K562 (cell line): ENCODE measurements around the gene SCNN1B. TPM values are rescaled to one million over a fixed set of nuclear protein-coding genes. Genes with fewer than 3 reads are reported as not detected.

Experiments
- ATAC-seq: fragments of 200-7000 bp; cut with Tn5 transposase; 3 replicates; pipeline ENCODE4 v1.9.1; 2020; ENCODE audit warnings: moderate library complexity
- BruUV-seq: library from RNA; stranded (reverse); fragments of 400-500 nt; replicated peaks from 2 replicates; lab custom pipeline; 2021; lab: Mats Ljungman, UMichigan
- CTCF ChIA-PET: fragments of 300-600 bp; formaldehyde crosslinking; extraction: SDS; loops from one replicate; lab custom pipeline; 2021; ENCODE audit warnings: low intra/inter-chr PET ratio; lab: Yijun Ruan, JAX
- POLR2A ChIA-PET: fragments of 300-600, 350-650 bp; sonication (Branson Sonifier 250); formaldehyde crosslinking; extraction: SDS; loops from one replicate; lab custom pipeline; 2021; ENCODE audit warnings: antibody characterized with exemption, inconsistent platforms; lab: Yijun Ruan, JAX
- DNase-seq, 4 experiments: peaks; one replicate each; pipeline versions ENCODE4 v3.0.0 to v3.0.0-alpha.2; 2011 to 2018; ENCODE audit warnings: low spot score in 3 of 4, mixed read lengths in 3 of 4; ENCODE audit errors: extremely low read depth in 1 of 4
- FAIRE-seq: peaks from 2 replicates; lab custom pipeline; 2011; peaks lifted over from hg19 to GRCh38; lab: Jason Lieb, UNC
- H2AFZ ChIP-seq: 2 replicates; pipeline ENCODE4 v1.6.0; 2011; ENCODE audit warnings: low read depth, low read length, control low read depth, inconsistent platforms
- H3K27ac ChIP-seq: fragments of 200-600 bp; 3 replicates; pipeline ENCODE4 v1.8.0; 2011; ENCODE audit warnings: low read depth, mild to moderate bottlenecking, control low read depth, inconsistent platforms, low read length, moderate library complexity, mixed read lengths; ENCODE audit errors: extremely low read depth
- H3K27me3 ChIP-seq, 2 experiments: fragments of 300-600 bp in 1 of 2; 2 replicates in 1 of 2; 3 replicates in 1 of 2; pipeline versions ENCODE4 v1.6.0 to v1.8.0; 2011; ENCODE audit warnings: inconsistent platforms in 2 of 2, low read length in 2 of 2, mild to moderate bottlenecking in 1 of 2, mixed read lengths in 1 of 2, moderate library complexity in 1 of 2; ENCODE audit not compliant: control insufficient read depth in 2 of 2, insufficient read depth in 2 of 2
- H3K36me3 ChIP-seq: fragments of 300-600 bp; 3 replicates; pipeline ENCODE4 v1.8.0; 2011; ENCODE audit warnings: mild to moderate bottlenecking, low read length, inconsistent platforms; ENCODE audit not compliant: control insufficient read depth, insufficient read depth
- H3K4me1 ChIP-seq, 2 experiments: fragments of 200-600 bp in 1 of 2; replicated peaks in 1 of 2; 2 replicates in 1 of 2; 3 replicates in 1 of 2; pipeline versions ENCODE4 v1.5.1 to v1.8.0; 2011; ENCODE audit warnings: inconsistent platforms in 2 of 2, low read length in 2 of 2, mild to moderate bottlenecking in 1 of 2, mixed read lengths in 1 of 2, moderate library complexity in 1 of 2; ENCODE audit not compliant: control insufficient read depth in 2 of 2, insufficient read depth in 2 of 2
- H3K4me2 ChIP-seq: 2 replicates; pipeline ENCODE4 v1.6.1; 2011; ENCODE audit warnings: low read length, control low read depth, inconsistent platforms, mixed read lengths; ENCODE audit not compliant: insufficient read depth
- H3K4me3 ChIP-seq: fragments of 200-600 bp; sonication (generic), shearing (Covaris generic); 2 replicates; pipeline ENCODE4 v1.5.1; 2016; ENCODE audit warnings: control low read depth, inconsistent platforms
- H3K79me2 ChIP-seq: fragments of 200-600 bp; 3 replicates; pipeline ENCODE4 v1.8.0; 2011; ENCODE audit warnings: low read length, inconsistent platforms; ENCODE audit not compliant: control insufficient read depth, insufficient read depth
- H3K9ac ChIP-seq, 2 experiments: 2 replicates each; pipeline versions ENCODE4 v1.6.0 to v1.6.1; 2011; ENCODE audit warnings: low read depth in 2 of 2, low read length in 2 of 2, control low read depth in 1 of 2, inconsistent platforms in 1 of 2, mild to moderate bottlenecking in 1 of 2, mixed read lengths in 1 of 2; ENCODE audit not compliant: insufficient read depth in 1 of 2
- H3K9me1 ChIP-seq: one replicate; pipeline ENCODE4 v1.6.0; 2011; ENCODE audit warnings: inconsistent platforms, mild to moderate bottlenecking, low read length, moderate library complexity; ENCODE audit not compliant: control insufficient read depth, insufficient read depth
- H3K9me3 ChIP-seq: replicated peaks from 2 replicates; pipeline ENCODE4 v1.5.1; 2011; ENCODE audit warnings: low read depth, low read length, inconsistent platforms; ENCODE audit not compliant: control insufficient read depth, insufficient read depth
- H4K20me1 ChIP-seq: replicated peaks from 2 replicates; pipeline ENCODE4 v1.6.1; 2011; ENCODE audit warnings: low read length, inconsistent platforms, mixed read lengths; ENCODE audit not compliant: control insufficient read depth, insufficient read depth
- BMI1 ChIP-seq: fragments of 150-350 bp; IDR thresholded peaks from 2 replicates; pipeline ENCODE4 v1.6.1; 2014; ENCODE audit warnings: low read length
- HSF4 ChIP-seq: fragments of 250-450 bp; sonication (Bioruptor Pico); IDR thresholded peaks from 2 replicates; pipeline ENCODE4 v2.1.2; 2022; ENCODE audit warnings: mild to moderate bottlenecking, moderate library complexity, borderline replicate concordance
- MYBL2 ChIP-seq, 2 experiments: fragments of 450-650 bp in 1 of 2; sonication (generic) in 1 of 2; formaldehyde crosslinking in 1 of 2; IDR thresholded peaks; 2 replicates each; pipeline versions ENCODE4 v1.6.1 to v1.8.1; 2017 to 2022; ENCODE audit warnings: borderline replicate concordance in 1 of 2, inconsistent platforms in 1 of 2, low read depth in 1 of 2, mild to moderate bottlenecking in 1 of 2, missing genetic modification reagents in 1 of 2, moderate library complexity in 1 of 2
- PRDM10 ChIP-seq: fragments of 450-650 bp; IDR thresholded peaks from 2 replicates; pipeline ENCODE4 v1.6.1; 2018; ENCODE audit not compliant: partially characterized antibody
- TFAM ChIP-seq: fragments of 250-450 bp; sonication (Bioruptor Pico); conservative IDR thresholded peaks from 2 replicates; pipeline ENCODE4 v1.5.0; 2021; ENCODE audit warnings: mild to moderate bottlenecking, moderate library complexity
- TSC22D4 ChIP-seq: fragments of 450-650 bp; IDR thresholded peaks from 2 replicates; pipeline ENCODE4 v1.6.1; 2016; ENCODE audit warnings: missing genetic modification characterization, missing biosample characterization, control low read depth
- XRCC4 ChIP-seq: IDR thresholded peaks from one replicate; pipeline ENCODE4 v1.6.1; 2011; ENCODE audit not compliant: insufficient read depth, insufficient read length; ENCODE audit errors: extremely low read depth
- ZNF133 ChIP-seq: fragments of 250-450 bp; sonication (Bioruptor Pico); IDR thresholded peaks from 2 replicates; pipeline ENCODE4 v1.4.0; 2020; ENCODE audit warnings: mild to moderate bottlenecking
- ZNF668 ChIP-seq: fragments of 250-450 bp; sonication (Bioruptor Pico); IDR thresholded peaks from 2 replicates; pipeline ENCODE4 v1.8.0; 2022; ENCODE audit warnings: mild to moderate bottlenecking, inconsistent platforms
- WGBS: fragments of 100-300 bp; shearing (Covaris generic); methylation state at CpG from one replicate; pipeline ENCODE4 v1.1.6; 2016; ENCODE audit warnings: low coverage, mixed read lengths; ENCODE audit not compliant: insufficient coverage; ENCODE audit errors: missing lambda C conversion rate; 5-methylcytosine and 5-hydroxymethylcytosine counted together
- in situ Hi-C: fragments of 300-500 bp; cut with MboI; formaldehyde crosslinking; loops from 4 replicates; pipeline ENCODE4 v1.15.0; 2018; ENCODE audit warnings: inconsistent platforms, mixed read lengths
- intact Hi-C: fragments of 100-400 bp; cut with micrococcal nuclease; formaldehyde crosslinking; loops from 2 replicates; pipeline ENCODE4 v1.14.2; 2022
- polyA plus RNA-seq, 8 experiments: library from polyadenylated mRNA; depleted of rRNA in 4 of 8; stranded (reverse) in 5 of 8; unstranded in 3 of 8; fragments of >200 nt; fragmentation: Nextera tagmentation in 2 of 8; fragmentation: Illumina TruSeq in 1 of 8; extraction: Ambion mirVana in 2 of 8; extraction: Trizol in 1 of 8; gene quantifications; 2 replicates each; pipeline versions ENCODE4 v1.2.1 to v1.2.3, GENCODE V29; 2011 to 2014; ENCODE audit warnings: inconsistent platforms in 1 of 8, missing spikeins in 1 of 8
- total RNA-seq, 7 experiments: library from RNA; depleted of rRNA in 6 of 7; stranded (reverse); fragments of >200 nt in 6 of 7; fragmentation: Illumina TruSeq in 2 of 7; extraction: Trizol in 2 of 7; gene quantifications; 2 replicates each; pipeline versions ENCODE4 v1.2.1 to v1.2.3, GENCODE V29; 2011 to 2021; ENCODE audit warnings: low replicate concordance in 1 of 7

The SCNN1B gene
- total and polyA plus RNA-seq, 9 of the 15 experiments (the other 6 are each of a cell fraction or from before 2014, with no cell fraction given), result not detected

GRCh38 chr16:23316634-23317265 lies 14.6 kb downstream of the SCNN1B start:
- Histone ChIP-seq H3K9me1 (no peaks in the 10 kb centered on the region), H3K4me1 (no peaks in the 10 kb centered on the region), H2AFZ (no peak overlapping the region), H3K27me3 (peaks cover 15 to 43% of the 10 kb centered on the region in 2 experiments), H3K27ac (no peak overlapping the region), H3K36me3 (no peaks in the 10 kb centered on the region), H4K20me1 (0 out of 2 replicates have a peak, but pooled peaks cover 2% of the 10 kb centered on the region), H3K4me2 (no peak overlapping the region), H3K9ac (no peak overlapping the region), H3K9me3 (no peaks in the 10 kb centered on the region; the same call in 1 of the 2 replicates), H3K79me2 (no peaks in the 10 kb centered on the region), H3K4me3 (no peak overlapping the region)
- no peak for TF ChIP-seq TFAM (CRISPR knock-in tag)
- 0 out of 2 replicates have a peak, but pooled peaks have one; percentile 6 for TF ChIP-seq TSC22D4 (tag)
- POLR2A ChIA-PET, result no interaction called here
- DNase-seq, result no peak
- no TSS peak for BruUV-seq
- 5% methylated on average over 2 of the region's 2 CpGs for WGBS
- in situ Hi-C loops (no loop called here), intact Hi-C loops (no loop called here)
- ATAC-seq, result no peak
- CTCF ChIA-PET, result no interaction called here
- FAIRE-seq, result no peak

DNA sequence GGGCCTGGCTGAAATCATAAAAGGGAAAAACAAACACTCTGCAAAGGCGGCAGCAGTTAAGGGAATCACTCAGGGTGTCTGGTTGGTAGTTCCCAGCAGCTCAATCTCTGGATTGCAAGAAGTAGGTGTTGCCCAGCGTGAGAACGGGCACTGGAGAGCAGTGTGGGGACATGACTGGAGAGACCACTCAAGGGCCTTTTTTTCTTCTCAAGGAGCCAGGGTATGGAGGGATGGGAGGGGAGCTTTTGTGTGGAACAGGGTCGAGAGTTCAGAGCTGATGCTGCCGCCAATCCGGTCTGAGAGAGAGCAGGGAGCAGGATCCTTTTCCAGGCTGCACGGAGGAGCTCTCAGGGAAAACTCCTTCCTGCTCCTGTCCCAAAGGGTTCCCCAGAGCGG lies 15.2 kb downstream of the SCNN1B start:
- ATAC-seq (no peak), FAIRE-seq (no peak), DNase-seq (no peak)
- in situ Hi-C loops, result no loop called here
- CTCF ChIA-PET, result no interaction called here
- H3K36me3 ChIP-seq, result no peaks in the 10 kb centered on the region
- no peak overlapping the region for H3K4me2 ChIP-seq
- WGBS, result 2% methylated on average over 8 of the region's 8 CpGs
- POLR2A ChIA-PET, result no interaction called here
- TF ChIP-seq BMI1 (no peak), ZNF668 (CRISPR knock-in tag) (no peak), XRCC4 (no peak), MYBL2 (IDR thresholded peaks at IDR 0.05; ENCODE audit: low read depth) (no peak), MYBL2 (CRISPR knock-in tag; IDR thresholded peaks at IDR 0.05; ENCODE audit: borderline replicate concordance) (no peak), PRDM10 (no peak), HSF4 (CRISPR knock-in tag) (no peak), ZNF133 (CRISPR knock-in tag) (no peak)
- intact Hi-C loops, result no loop called here
- no peaks in the 10 kb centered on the region for H3K79me2 ChIP-seq
- 0 out of 2 replicates have a peak, but pooled peaks cover 2% of the 10 kb centered on the region for H4K20me1 ChIP-seq
- H3K27ac ChIP-seq, result no peak overlapping the region
- H3K9me1 ChIP-seq, result no peaks in the 10 kb centered on the region
- no peaks in the 10 kb centered on the region; the same call in 1 of the 2 replicates for H3K9me3 ChIP-seq
- no peak overlapping the region for H2AFZ ChIP-seq
- H3K4me3 ChIP-seq, result no peak overlapping the region
- no peak overlapping the region for H3K9ac ChIP-seq
- no TSS peak for BruUV-seq
- H3K4me1 ChIP-seq, result no peaks in the 10 kb centered on the region
- peaks cover 15 to 43% of the 10 kb centered on the region in 2 experiments for H3K27me3 ChIP-seq
